GM19099 (cell line): ENCODE data around the gene CHRND.

Experiments
- POLR2A ChIP-seq: IDR thresholded peaks from 3 replicates; pipeline ENCODE4 v1.6.1; 2011; ENCODE audit warnings: low read depth; ENCODE audit not compliant: insufficient read length; ENCODE audit errors: extremely low read depth

CHRND gene

GRCh38 chr2:232580648-232580981 is 54.7 kb downstream of the CHRND start:
- no peak for TF ChIP-seq POLR2A

- no peak for TF ChIP-seq POLR2A
Measured at GRCh38 chr2:232581725-232582124, 55.8 kb downstream of the CHRND start.

GRCh38 chr2:232584238-232584637 is 58.3 kb downstream of the CHRND start:
- no peak for TF ChIP-seq POLR2A
